ENCODE measurements around the gene REEP3. TPM values are rescaled to one million over a fixed set of nuclear protein-coding genes. Genes with fewer than 3 reads are reported as not detected.

The REEP3 gene, protein sequence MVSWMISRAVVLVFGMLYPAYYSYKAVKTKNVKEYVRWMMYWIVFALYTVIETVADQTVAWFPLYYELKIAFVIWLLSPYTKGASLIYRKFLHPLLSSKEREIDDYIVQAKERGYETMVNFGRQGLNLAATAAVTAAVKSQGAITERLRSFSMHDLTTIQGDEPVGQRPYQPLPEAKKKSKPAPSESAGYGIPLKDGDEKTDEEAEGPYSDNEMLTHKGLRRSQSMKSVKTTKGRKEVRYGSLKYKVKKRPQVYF
- total RNA-seq (2022) (51.8 and 69.0 TPM in 2 replicates), Bru-seq, nascent RNA (percentile 90 among the genes with signal in this experiment), BruChase-seq, experiment 1, labeled RNA remaining after a 6-hour chase (percentile 91 among the genes with signal in this experiment), BruChase-seq, experiment 2, labeled RNA remaining after a 2-hour chase (percentile 85 among the genes with signal in this experiment)
- long read RNA-seq, full-length matches to known transcripts, result 122 of 137 reads
- long read RNA-seq, partial matches to known transcripts, result 4 of 137 reads
- long read RNA-seq, other reads (novel, unspliced or antisense), result 11 of 137 reads

DNA sequence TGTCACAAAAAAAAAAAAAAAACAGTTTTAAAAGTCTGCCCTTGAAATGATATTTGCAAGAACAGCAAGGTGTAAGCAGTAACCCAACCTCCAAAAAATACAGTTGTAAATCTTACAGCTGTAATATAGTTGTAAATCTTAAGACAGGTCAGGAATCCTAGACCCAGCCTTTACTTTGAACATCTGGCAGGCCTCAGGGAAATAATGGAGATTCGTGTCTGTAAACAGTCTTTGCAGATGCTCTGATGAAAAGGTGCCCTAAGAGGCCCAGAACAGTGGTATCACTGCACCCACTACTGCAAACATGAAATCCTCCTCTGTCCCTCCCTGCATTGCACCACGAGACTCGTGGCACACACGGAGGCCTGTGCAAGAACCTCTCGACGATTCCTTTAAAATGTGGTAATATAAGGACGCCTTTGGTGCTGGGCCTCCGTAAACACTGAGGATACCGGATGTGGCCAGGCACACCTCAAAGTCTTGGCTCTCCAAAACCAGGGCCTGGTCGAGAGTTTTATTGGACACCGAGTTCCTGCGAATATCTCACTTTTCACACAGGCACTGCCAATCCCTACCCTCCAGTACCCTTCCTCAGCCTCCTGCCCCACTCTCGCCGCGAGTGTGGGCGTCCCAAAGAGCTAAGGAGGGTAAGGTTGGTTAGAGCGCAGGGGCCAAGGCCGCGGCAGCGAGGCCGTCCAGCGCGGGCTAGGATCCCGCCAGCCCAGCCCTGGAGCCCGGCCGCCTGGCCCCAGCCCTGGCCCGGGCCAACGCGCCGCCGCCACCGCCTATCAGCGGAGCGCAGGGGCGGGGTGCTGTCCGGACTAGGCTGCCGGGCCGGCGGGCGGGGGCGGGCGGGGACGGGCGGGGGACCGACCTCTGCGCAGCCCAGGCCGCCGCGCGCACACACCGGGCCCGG, at the start of gene REEP3:
Gene REEP3, plus strand, starts transcription at position 902 of the 916 bp plus-strand sequence. CDS start 145 bp downstream, outside the sequence.
- Mint-ChIP-seq H3K9me3 (ENCODE audit: unreplicated experiment) (no peaks in the 10 kb centered on the region), H3K4me3 (ENCODE audit: unreplicated experiment) (peak within 1 kb of the TSS; percentile 86), H3K27me3 (ENCODE audit: insufficient read depth, unreplicated experiment) (no peaks in the 10 kb centered on the region), H3K36me3 (ENCODE audit: insufficient read depth, unreplicated experiment) (peaks cover 13% of the 10 kb centered on the region), H3K4me1 (ENCODE audit: insufficient read depth, unreplicated experiment) (peaks cover 53% of the 10 kb centered on the region), H3K27ac (ENCODE audit: low read depth, unreplicated experiment) (peak within 1 kb of the TSS; percentile 83)
- TF ChIP-seq, protein P1, sequence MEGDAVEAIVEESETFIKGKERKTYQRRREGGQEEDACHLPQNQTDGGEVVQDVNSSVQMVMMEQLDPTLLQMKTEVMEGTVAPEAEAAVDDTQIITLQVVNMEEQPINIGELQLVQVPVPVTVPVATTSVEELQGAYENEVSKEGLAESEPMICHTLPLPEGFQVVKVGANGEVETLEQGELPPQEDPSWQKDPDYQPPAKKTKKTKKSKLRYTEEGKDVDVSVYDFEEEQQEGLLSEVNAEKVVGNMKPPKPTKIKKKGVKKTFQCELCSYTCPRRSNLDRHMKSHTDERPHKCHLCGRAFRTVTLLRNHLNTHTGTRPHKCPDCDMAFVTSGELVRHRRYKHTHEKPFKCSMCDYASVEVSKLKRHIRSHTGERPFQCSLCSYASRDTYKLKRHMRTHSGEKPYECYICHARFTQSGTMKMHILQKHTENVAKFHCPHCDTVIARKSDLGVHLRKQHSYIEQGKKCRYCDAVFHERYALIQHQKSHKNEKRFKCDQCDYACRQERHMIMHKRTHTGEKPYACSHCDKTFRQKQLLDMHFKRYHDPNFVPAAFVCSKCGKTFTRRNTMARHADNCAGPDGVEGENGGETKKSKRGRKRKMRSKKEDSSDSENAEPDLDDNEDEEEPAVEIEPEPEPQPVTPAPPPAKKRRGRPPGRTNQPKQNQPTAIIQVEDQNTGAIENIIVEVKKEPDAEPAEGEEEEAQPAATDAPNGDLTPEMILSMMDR (IDR thresholded peaks at IDR 0.05; ENCODE audit: unreplicated experiment), result no peak
- ChIA-PET POLR2A (interaction anchor here (0.6 to 13.7 kb wide), 31 partner anchors 10 to 346 kb away, joined by 3 to 205 read pairs (median 6); partner anchors contain the start of gene JMJD1C), CTCF (interaction anchor here (0.6 to 1.2 kb wide), 5 partner anchors 43 to 308 kb away, joined by 3 to 5 read pairs (median 3); no protein-coding TSS in a partner anchor)
- no TSS peak for BruUV-seq (replicated peaks)
- intact Hi-C loops (cut with micrococcal nuclease), result loop anchor here (1.0 to 5.0 kb wide), 4 partner anchors 109 to 353 kb away; no protein-coding TSS in a partner anchor
- peak; percentile 89 for DNase-seq (ENCODE audit: unreplicated experiment)

DNA sequence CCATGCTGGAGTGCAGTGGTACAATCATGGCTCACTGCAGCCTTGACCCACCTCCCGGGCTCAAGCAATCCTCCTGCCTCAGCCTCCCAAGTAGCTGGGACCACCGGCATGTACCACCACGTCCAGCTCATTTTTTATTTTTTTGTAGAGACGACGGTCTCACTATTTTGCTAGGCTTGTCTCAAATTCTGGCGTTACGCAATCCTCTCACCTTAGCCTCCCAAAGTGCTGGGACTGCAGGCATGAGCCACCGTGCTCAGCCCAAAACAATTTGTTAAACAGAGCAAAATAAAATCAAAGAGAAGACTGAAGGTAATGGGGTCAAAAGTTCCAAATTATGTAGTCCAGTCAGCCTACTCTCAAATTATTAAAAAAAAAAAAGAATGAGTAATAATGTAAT, 46.7 kb upstream of the REEP3 start:
- Mint-ChIP-seq H3K4me3 (ENCODE audit: unreplicated experiment) (no peak overlapping the region), H3K27me3 (ENCODE audit: insufficient read depth, unreplicated experiment) (no peaks in the 10 kb centered on the region), H3K27ac (ENCODE audit: low read depth, unreplicated experiment) (no peak overlapping the region), H3K4me1 (ENCODE audit: insufficient read depth, unreplicated experiment) (peaks cover 6% of the 10 kb centered on the region), H3K9me3 (ENCODE audit: unreplicated experiment) (no peaks in the 10 kb centered on the region), H3K36me3 (ENCODE audit: insufficient read depth, unreplicated experiment) (peaks cover 6% of the 10 kb centered on the region)
- TF ChIP-seq, protein P1 (IDR thresholded peaks at IDR 0.05; ENCODE audit: unreplicated experiment), result no peak
- ChIA-PET POLR2A (interaction anchor here (1.3 to 1.4 kb wide), 2 partner anchors 8 to 29 kb away, joined by 4 read pairs; partner anchors contain the start of gene JMJD1C), CTCF (interaction anchor here (0.6 kb wide), 1 partner anchor 218 kb away, joined by 3 read pairs; no protein-coding TSS in a partner anchor)
- BruUV-seq (replicated peaks), result no TSS peak
- intact Hi-C loops (cut with micrococcal nuclease), result no loop called here
- DNase-seq (ENCODE audit: unreplicated experiment), result no peak

DNA sequence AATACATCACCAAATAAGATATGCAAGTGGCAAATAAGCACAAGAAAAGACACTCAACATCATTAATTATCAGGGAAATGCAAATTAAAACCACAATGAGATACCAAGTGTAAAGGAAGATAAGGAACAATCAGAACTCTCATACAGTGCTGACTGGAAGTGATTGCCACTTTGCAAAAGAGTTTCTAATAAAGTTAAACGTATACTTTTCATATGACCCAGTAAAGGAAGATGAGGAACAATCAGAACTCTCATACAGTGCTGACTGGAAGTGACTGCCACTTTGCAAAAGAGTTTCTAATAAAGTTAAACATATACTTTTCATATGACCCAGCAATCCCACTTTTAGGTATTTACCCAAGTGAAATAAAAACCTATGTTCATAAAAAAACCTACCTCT, 43.3 kb upstream of the REEP3 start:
- DNase-seq (ENCODE audit: unreplicated experiment), result no peak
- peaks cover 6% of the 10 kb centered on the region for H3K36me3 Mint-ChIP-seq (ENCODE audit: insufficient read depth, unreplicated experiment)
- no peaks in the 10 kb centered on the region for H3K27me3 Mint-ChIP-seq (ENCODE audit: insufficient read depth, unreplicated experiment)
- TF ChIP-seq, protein P1 (IDR thresholded peaks at IDR 0.05; ENCODE audit: unreplicated experiment), result no peak
- H3K4me1 Mint-ChIP-seq (ENCODE audit: insufficient read depth, unreplicated experiment), result peaks cover 6% of the 10 kb centered on the region
- H3K27ac Mint-ChIP-seq (ENCODE audit: low read depth, unreplicated experiment), result no peak overlapping the region
- ChIA-PET POLR2A (interaction anchor here (0.9 to 1.5 kb wide), 4 partner anchors 11 to 151 kb away, joined by 3 to 10 read pairs (median 4); no protein-coding TSS in a partner anchor), CTCF (interaction anchor here (0.7 kb wide), 1 partner anchor 131 kb away, joined by 4 read pairs; no protein-coding TSS in a partner anchor)
- intact Hi-C loops (cut with micrococcal nuclease), result no loop called here
- H3K4me3 Mint-ChIP-seq (ENCODE audit: unreplicated experiment), result no peak overlapping the region
- no TSS peak for BruUV-seq (replicated peaks)
- H3K9me3 Mint-ChIP-seq (ENCODE audit: unreplicated experiment), result no peaks in the 10 kb centered on the region
